DLD1 (cell line): Measurements from ENCODE around the gene TP53BP1.

Source experiments
- in situ Hi-C: cut with HindIII; loops from 2 replicates; pipeline ENCODE4 v1.10.0; 2017; ENCODE audit warnings: low sequenced_read_pairs

TP53BP1 gene

DNA sequence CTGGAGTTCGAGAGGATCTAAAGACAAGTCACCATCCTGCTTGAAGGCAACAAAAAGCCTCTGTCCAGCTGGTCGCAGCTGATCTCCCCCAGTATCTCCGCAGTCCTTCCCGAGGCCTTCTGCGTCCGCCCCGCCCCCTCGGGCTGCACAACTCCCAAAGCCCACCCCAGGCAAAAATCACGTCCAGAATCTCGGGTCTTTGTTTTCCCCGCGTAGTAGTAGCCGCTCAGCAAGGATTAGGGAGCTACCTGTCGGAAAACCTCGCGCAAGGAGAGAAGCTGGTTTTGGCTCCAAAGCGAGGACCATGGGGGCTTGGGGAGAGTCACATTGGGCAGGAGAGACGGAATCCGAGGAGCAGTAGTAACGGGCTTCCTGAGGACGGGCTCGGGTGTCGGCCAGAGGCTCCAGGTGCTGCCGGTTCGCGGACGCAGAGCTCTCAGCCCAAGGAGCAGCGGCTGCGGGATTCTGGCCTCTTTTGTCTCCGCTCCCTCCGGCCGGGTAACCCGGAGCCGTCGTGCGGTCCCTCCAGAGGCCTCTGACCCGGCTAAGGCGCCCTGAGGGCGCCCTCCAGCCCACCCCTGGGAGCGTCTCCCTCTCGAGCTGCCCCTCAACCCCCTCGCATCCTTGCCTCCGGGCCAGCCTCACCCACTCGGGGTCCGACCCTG is 122.5 kb downstream of the TP53BP1 start:
- in situ Hi-C loops: no loop called here

DNA sequence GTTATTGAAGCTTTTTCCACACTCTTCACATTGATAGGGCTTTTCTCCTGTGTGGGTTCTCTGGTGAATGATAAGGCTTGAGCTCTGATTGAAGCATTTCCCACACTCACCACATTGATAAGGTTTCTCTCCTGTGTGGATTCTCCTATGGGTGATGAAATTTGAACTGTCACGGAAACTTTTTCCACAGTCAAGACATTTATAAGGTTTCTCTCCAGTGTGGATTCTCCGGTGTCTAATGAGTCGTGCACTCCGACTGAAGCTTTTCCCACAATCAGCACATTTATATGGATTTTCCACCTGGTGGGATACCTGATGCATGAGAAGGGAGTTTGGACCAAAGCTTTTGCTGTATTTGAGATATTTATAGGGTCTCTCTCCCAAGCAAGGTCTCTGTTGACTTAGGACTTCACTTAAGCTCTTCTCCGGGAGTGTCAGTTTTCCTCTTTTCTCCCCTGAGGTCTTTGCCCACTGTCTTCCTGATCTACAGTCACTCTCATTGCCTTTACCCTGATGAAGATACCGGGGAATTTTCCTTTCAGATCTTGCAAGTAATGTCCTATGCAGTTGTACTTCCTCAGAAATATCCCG is 131.5 kb downstream of the TP53BP1 start:
- in situ Hi-C loops: loop anchor here (5.0 kb wide), 1 partner anchor 56 kb away; no protein-coding TSS in a partner anchor

DNA sequence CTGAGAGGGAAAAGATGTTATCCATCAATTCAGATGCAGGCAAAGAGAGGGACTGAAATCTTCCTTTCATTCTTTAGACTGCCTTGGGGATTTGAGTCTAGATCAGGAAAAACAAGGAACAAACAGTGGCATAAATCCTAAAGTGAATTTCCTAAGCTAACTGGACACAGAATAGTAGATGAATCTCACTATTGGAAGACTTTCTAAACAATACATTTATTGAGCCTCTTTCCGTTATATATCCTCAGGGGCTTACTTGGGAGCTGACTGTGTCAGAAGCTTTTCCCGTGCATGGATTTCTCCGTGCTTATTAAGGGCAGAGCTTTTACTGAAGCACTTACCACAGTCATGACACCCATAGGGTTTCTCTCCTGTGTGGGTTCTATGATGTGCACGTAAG is 132.1 kb downstream of the TP53BP1 start:
- in situ Hi-C loops: loop anchor here (5.0 kb wide), 1 partner anchor 56 kb away; no protein-coding TSS in a partner anchor
